Activated naive CD8-positive, alpha-beta T cell (primary cell): ENCODE data around the gene RBM4B.

ENCODE experiments used
- H3K27ac Mint-ChIP-seq: one replicate; pipeline ENCODE4 v1.8.0; 2021; ENCODE audit warnings: mixed read lengths
- H3K27me3 Mint-ChIP-seq: one replicate; pipeline ENCODE4 v1.8.0; 2021; ENCODE audit warnings: mixed read lengths
- H3K36me3 Mint-ChIP-seq: one replicate; pipeline ENCODE4 v1.8.0; 2021; ENCODE audit warnings: mixed read lengths
- H3K4me1 Mint-ChIP-seq: one replicate; pipeline ENCODE4 v1.8.0; 2021; ENCODE audit warnings: low read depth, mixed read lengths
- H3K4me3 Mint-ChIP-seq: one replicate; pipeline ENCODE4 v1.8.0; 2021; ENCODE audit warnings: mild to moderate bottlenecking, mixed read lengths
- H3K9me3 Mint-ChIP-seq: one replicate; pipeline ENCODE4 v1.8.0; 2021; ENCODE audit warnings: low read depth, mixed read lengths

RBM4B gene

DNA sequence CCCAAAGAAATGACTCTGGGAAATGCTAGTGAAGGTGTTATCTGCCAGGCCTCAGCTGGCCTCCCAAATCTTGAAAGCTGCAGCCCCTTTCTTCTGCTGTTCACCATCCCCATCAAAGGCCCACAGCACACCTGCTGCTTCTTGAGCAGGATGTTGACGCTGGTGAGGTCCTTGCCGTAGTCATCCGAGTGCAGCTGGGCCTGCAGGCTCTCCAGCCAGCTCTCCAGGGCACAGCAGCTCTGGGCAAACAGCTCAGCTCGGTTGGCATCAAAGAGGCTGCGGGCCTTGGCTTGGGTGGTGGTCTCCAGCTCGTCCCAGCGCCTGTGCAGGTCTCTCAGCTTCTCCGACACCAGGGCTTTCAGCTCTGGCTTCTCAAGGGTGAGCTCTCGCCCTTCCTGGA, 18.5 kb upstream of the RBM4B start:
- H3K36me3 Mint-ChIP-seq = no peaks in the 10 kb centered on the region
- H3K9me3 Mint-ChIP-seq = no peaks in the 10 kb centered on the region
- no peak overlapping the region for H3K4me3 Mint-ChIP-seq
- no peaks in the 10 kb centered on the region for H3K4me1 Mint-ChIP-seq
- no peaks in the 10 kb centered on the region for H3K27me3 Mint-ChIP-seq
- H3K27ac Mint-ChIP-seq = no peak overlapping the region

GRCh38 chr11:66694732-66695207, 17.1 kb upstream of the RBM4B start:
- Mint-ChIP-seq H3K4me1 (no peaks in the 10 kb centered on the region), H3K36me3 (no peaks in the 10 kb centered on the region), H3K9me3 (no peaks in the 10 kb centered on the region), H3K27me3 (no peaks in the 10 kb centered on the region), H3K4me3 (no peak overlapping the region), H3K27ac (no peak overlapping the region)

GRCh38 chr11:66694056-66694410, 16.3 kb upstream of the RBM4B start:
- Mint-ChIP-seq H3K27ac (no peak overlapping the region), H3K4me1 (no peaks in the 10 kb centered on the region), H3K36me3 (no peaks in the 10 kb centered on the region), H3K9me3 (no peaks in the 10 kb centered on the region), H3K4me3 (no peak overlapping the region), H3K27me3 (no peaks in the 10 kb centered on the region)

DNA sequence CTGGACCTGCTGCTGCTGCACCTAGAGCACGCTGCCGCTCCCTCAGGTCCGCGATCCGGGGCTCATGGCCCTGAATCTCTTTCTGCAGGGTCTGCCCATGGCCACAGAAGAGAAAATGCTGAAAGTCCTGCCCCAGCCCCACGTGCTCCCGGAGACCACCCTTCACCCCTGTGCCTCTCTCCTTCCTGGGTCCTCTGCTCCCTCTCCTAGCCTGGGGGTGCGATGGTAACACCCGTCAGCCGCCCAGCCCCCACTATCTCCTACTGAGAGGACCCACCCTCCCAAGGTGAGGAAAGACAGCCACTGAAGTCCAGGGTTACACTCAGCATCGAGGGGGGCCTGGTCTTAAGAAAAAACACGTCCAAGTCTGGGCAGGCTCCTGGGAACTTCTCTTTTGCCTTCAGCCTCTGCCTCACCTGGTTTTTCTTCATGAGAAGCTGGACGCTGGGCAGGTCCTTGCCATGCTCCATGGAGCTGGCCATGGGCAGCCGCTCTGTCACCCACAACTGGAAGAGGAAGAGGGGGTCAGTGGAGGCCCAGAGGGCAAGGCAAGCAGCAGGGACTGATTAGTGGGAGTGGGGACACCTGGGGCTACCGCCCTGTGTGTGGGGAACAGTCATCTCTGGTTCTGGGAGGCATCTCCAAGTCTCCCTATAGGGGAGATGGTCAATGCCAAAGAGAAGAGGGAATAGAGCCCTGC, 15.8 kb upstream of the RBM4B start:
- H3K36me3 Mint-ChIP-seq = no peaks in the 10 kb centered on the region
- H3K9me3 Mint-ChIP-seq = no peaks in the 10 kb centered on the region
- no peaks in the 10 kb centered on the region for H3K4me1 Mint-ChIP-seq
- no peak overlapping the region for H3K27ac Mint-ChIP-seq
- H3K4me3 Mint-ChIP-seq = no peak overlapping the region
- H3K27me3 Mint-ChIP-seq = no peaks in the 10 kb centered on the region

DNA sequence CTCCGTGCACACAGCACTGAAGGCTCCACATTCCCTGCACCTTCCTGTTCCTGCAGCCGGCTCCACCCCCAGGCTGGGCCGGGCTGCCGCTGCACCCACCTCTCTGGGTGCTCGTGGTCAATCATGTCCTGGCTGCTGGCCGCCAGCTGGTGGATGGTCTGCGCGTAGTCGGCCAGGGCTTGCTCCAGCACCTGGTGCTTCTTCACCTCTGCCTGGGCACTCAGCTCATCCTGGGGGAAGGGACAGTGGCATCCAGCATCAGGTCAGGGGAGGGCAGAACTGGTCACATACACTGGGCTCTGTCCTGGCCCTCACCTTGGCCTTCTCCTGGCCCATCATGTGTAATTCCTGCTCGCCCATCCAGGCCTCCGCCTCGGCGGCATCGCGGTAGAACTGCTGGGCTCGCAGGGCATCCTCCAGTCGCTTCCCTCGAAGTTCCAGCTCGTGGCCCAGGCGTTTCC, 15.2 kb upstream of the RBM4B start:
- Mint-ChIP-seq H3K27me3 (no peaks in the 10 kb centered on the region), H3K4me3 (no peak overlapping the region), H3K9me3 (no peaks in the 10 kb centered on the region), H3K4me1 (no peaks in the 10 kb centered on the region), H3K27ac (no peak overlapping the region), H3K36me3 (no peaks in the 10 kb centered on the region)

- H3K27me3 Mint-ChIP-seq = no peaks in the 10 kb centered on the region
- H3K36me3 Mint-ChIP-seq = no peaks in the 10 kb centered on the region
- no peak overlapping the region for H3K27ac Mint-ChIP-seq
These were observed 14.8 kb upstream of the RBM4B start for GRCh38 chr11:66692446-66692845.

DNA sequence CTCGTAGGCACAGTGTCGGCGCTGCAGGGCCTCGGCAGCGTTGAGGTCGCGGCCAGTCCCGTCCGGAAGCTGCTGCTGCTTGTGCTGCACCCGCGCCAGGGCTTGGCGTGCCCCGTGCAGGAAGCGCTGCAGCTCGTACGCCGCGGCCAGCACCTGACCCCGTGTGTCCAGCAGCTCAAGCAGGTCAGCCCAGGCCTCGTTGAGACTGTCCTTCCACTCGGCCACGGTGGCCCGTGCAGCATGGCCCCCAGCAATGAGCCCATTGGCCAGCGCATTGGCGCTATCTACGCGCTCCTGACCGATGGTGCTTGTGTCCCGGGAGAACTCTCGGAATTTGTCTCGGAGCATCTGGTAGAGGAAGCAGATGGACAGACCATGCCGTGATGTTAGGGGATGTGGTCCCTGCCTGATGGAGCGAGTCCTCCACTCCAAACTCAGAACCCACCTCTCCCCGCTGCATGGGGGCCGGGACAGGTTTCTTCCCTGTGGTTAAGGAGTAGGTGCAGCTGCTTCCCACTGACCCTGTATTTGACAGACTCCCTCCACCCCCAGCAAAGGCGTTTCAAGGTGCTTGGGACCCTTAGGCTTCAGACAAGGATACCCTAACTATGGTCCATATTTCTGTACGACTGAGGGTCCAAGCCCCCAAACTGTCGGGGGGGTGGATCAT, 13.8 kb upstream of the RBM4B start:
- H3K4me3 Mint-ChIP-seq = no peak overlapping the region
- no peaks in the 10 kb centered on the region for H3K27me3 Mint-ChIP-seq
- H3K4me1 Mint-ChIP-seq = no peaks in the 10 kb centered on the region
- H3K36me3 Mint-ChIP-seq = no peaks in the 10 kb centered on the region
- H3K27ac Mint-ChIP-seq = no peak overlapping the region
- no peaks in the 10 kb centered on the region for H3K9me3 Mint-ChIP-seq

More at GRCh38 chr11:66692446-66692845, 14.8 kb upstream of the RBM4B start:
- Mint-ChIP-seq H3K4me3 (no peak overlapping the region), H3K4me1 (no peaks in the 10 kb centered on the region), H3K9me3 (no peaks in the 10 kb centered on the region)

DNA sequence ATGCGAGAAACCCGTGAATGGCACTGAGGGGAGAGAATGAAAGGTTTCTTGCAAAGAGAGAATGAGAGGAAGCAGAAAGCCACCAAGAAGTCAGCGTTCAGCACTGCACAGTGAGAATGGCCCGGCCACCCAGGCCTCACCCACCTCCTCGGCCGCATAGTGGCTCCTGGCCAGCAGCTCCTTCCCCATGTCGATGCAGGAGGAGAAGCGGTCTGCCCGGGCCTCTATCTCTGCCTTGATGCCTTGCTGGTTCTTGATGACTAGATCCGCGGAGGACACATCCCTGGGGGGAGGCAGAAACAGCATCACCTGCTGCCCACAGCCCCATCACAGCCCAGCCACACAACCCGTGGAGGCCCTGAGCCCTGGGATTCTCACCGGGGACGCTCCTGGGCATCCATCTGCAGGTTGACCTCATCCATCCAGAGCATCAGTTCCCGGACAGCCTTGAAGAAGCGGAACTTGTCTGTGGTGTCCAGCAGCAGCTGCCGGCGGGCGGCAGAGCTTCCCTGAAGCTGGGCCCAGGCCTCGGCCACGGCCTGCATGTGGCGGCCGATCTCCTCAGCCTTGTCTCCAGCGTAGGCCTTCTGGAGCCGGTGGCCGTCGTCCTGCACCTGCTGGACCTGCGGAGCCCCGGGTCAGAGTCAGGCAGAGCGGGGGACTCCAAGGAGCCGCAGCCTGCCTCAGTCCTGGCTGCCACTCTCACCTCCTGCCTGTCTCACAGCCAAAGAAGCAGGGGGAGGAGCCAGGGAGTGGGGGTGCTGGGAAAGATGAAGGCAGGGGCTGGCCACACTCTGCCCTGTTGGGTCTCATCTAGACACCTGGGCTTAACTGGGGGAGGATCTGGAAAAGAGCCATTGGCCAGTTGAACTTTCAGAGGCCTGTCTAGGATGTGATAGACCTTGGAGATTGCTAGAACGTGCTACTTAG, 12.2 kb upstream of the RBM4B start:
- H3K9me3 Mint-ChIP-seq = no peaks in the 10 kb centered on the region
- H3K4me1 Mint-ChIP-seq = no peaks in the 10 kb centered on the region

GRCh38 chr11:66688561-66689534, 11.2 kb upstream of the RBM4B start:
- Mint-ChIP-seq H3K4me1 (no peaks in the 10 kb centered on the region), H3K27me3 (no peaks in the 10 kb centered on the region), H3K4me3 (no peak overlapping the region), H3K36me3 (no peaks in the 10 kb centered on the region), H3K9me3 (no peaks in the 10 kb centered on the region), H3K27ac (no peak overlapping the region)

More for the DNA sequence above, 12.2 kb upstream of the RBM4B start:
- Mint-ChIP-seq H3K4me3 (no peak overlapping the region), H3K27me3 (no peaks in the 10 kb centered on the region), H3K36me3 (no peaks in the 10 kb centered on the region), H3K27ac (no peak overlapping the region)

DNA sequence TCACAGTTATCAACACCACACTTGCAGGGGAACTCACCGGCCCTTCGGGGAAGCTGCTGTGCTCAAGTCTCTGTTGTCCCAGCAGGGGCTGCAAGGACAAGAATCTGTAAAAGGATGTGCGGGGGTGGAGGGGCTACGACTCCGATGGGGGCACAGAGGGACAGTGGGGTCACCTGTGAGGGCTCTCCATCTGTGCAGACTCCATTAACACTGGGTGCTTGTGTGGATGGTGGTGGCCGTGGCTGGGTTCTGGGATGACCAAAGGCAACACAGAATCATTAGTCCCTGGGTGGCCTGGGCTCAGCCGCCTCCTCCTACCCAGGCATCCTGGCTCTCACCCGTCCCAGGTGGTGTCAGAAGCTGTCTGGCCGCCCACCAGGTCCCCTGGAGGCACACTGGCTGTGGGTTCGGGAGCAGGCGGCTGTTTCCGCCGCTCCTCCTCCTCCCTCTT, 10.2 kb upstream of the RBM4B start:
- H3K4me1 Mint-ChIP-seq = no peaks in the 10 kb centered on the region
- no peaks in the 10 kb centered on the region for H3K36me3 Mint-ChIP-seq
- H3K4me3 Mint-ChIP-seq = no peak overlapping the region
- H3K9me3 Mint-ChIP-seq = no peaks in the 10 kb centered on the region
- H3K27ac Mint-ChIP-seq = no peak overlapping the region
- no peaks in the 10 kb centered on the region for H3K27me3 Mint-ChIP-seq

DNA sequence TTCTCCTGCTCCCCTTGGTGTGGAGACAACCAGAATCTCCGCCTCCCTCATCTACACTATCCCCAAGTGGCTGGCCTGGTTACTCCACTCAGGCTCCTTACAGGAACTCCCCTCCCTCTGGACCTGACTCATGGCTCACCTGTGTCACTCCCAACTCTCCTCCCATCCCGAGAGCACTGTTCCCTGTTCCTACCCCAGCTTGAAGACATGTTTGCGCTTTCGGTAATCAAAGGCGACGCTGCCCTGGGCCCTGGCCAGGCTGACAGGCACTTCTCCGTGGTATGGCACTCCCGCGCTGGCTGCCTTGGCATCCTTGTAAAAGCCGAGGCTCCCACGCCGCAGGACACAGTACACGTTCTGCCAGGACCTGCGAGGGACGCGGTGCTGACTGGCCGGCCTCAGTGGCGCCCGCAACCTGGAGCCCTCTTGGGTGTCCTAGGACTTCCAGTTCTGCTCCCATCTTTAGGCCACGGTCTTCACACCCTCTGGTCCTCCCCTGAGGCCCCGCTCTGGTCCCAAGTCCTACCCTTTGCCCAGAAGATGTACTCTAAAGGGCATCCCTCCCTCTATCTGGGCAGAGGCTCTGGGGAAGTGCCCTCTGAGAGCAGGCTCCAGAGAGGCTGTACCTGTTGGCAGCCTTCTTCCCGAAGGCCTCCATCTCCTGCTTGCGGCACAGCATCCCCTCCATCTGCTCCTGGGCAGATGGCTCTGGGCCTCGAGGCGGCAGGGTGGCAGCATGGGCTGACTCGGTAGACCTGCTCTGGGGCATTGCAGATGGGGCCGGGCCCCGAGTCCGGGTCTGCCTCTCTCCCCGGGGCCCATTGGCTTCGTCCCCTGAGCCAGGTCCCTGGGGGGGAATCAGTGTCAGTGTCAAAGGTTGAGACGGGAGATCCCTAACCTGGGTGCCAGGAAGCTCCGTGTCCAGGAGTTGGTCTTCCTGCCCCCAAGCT, 9.4 kb upstream of the RBM4B start:
- Mint-ChIP-seq H3K9me3 (no peaks in the 10 kb centered on the region), H3K27ac (no peak overlapping the region), H3K27me3 (no peaks in the 10 kb centered on the region), H3K4me3 (no peak overlapping the region), H3K36me3 (no peaks in the 10 kb centered on the region), H3K4me1 (no peaks in the 10 kb centered on the region)

DNA sequence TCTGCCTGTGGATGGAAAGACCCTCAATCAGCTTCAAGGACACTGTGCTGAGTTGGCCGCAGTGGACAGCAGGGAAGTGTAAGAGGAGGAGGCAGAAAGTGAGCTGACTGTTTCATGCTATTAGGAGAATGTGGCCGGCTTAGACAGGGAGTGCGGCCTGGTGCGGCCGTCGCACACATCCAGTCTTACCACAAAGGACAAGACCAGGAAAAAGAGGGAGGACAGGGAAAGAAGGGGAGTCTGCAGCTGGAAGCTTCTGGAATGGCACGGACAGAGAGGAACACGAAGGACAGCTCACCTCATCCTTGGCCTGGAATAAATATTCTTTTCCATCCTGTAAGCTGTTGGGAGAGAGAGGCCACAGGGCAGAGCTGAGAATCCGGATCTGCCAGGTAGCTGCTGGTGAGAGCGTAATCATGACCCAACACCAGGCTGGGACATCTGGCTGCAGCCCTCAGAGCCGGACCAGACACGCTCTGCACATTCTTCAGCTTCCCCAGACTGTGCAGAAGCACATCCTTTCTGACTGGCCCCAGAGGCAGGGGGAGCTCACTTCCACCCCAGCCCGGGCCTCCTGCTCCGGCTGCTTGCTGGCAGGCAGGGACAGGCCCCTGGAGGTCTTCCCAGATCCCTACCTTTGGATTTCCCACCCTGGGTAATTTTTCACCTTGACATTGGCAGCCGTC, 8.6 kb upstream of the RBM4B start:
- H3K27ac Mint-ChIP-seq = no peak overlapping the region
- no peaks in the 10 kb centered on the region for H3K9me3 Mint-ChIP-seq
- H3K4me3 Mint-ChIP-seq = no peak overlapping the region
- no peaks in the 10 kb centered on the region for H3K27me3 Mint-ChIP-seq
- H3K36me3 Mint-ChIP-seq = no peaks in the 10 kb centered on the region
- H3K4me1 Mint-ChIP-seq = no peaks in the 10 kb centered on the region
